ENCODE measurements around the gene COL6A2.
"Not testable (repeated sequence)": the region's sequence is repeated elsewhere in the genome, so short reads cannot be mapped to it uniquely, and the experiment has no call there.

COL6A2 gene

DNA sequence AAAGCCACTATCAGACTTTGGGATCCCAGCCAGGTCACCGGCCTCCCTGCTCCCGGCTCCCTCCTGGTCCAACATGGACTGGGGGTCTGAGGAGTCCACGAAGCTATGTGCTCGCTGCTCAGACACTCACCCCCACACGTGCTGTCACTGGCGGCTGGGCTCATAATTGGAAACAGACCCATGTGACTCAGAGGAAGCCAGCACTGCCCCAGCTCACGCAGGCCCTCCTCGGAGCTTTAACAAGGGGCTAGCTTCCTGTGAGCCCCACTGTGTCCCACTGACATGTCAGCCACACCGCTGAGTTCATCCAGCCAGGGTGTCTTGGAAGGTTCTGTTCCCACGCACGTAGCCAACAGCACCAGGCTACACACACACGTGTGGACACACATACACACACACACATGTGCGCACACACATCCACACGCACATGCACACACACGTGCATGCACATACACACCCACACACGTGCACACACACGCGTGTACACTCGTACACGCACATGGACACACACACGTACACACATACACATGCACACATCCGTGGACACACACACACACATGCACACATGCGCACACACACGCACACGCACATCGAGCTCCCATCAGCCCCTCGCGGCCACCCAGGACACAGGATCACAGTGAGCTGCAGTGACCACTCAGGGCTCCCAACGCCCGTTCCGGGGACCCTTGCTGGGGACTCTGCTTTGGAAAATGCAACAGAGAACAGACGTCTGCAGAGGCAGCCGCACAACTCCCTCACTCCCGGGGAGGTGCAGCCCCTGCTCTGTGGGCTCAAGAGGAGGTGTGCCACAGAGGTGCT, 18.4 kb upstream of the COL6A2 start:
- DNase-seq = no peak

DNA sequence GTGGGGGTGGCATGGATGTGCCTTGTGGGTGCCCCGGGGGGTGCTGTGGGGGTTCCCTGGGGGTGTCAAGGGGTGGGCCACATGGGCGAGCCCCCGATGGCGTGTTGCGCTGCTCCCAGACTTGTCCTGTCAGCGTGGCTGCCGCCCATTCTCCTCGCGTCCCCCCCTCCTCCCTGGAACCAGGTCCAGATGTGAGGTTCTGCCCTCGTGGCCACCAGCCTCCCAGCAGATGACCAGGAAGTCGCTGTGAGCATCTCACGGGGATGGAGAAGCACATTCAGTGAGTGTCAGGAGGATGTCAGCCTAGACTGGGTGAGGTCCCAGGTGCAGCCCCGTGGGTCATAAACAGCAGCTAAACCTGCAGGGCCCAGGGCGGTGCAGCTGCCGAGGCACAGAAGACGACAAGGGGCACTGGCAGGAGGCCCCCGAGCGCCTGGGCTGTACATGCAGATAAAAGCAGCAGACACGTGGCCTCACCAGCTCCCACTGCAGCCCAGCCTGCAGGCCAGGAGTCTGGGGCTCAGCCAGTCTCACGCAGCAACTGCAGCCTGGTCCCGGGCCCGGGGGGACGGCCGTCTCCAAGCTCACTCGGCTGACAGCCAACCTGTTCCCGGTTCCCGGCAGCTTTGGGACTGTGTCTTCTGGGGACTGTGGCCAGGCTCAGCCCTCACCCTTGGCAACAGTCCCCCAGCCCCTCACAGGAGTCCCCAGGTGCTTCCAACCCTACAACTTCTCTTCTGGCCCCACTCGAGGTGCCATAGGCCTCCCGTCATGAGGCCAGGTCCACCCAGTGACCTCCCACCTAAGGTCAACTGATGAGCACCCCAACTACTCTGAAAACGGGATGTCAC, 17.5 kb upstream of the COL6A2 start:
- no peak for DNase-seq

DNA sequence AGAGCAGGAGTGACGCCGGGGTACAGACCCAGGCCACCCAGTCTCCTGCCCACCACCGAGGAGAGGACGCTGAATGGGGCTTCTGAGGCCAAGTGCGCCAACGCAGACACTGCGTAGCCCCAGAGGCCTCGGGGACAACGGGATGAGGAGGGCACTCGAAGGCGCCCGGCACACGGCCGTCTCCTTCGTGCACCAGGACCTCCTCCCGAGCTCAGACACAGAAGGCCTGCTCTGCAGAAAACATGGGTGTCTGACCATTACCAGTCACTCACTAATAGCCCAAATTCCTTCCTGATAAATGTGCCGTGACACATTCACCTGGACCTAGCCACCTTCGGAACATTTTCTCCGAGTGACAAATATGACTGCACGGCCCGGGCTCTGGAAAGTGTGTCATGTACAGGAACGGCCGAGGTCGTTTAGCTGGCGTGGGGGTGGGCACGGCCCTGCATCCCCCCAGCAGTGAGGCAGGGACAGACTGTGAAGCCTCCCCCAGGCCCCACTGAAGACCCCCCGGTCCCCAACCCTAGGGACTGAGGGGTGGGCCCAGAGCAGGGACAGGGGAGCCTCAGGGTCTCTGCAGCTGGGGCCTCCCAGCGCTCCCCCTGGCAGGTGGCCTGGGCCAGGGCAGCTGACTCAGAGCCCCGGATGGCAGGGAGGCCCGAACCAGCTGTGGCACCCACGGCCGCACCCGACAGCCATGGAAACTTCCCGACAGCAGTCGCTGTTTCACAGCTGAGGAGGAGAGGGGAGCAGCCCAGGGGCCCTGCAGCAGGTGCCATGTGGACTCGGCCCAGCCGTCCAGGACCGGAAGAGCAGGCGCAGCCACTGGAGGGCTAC, 16.7 kb upstream of the COL6A2 start:
- DNase-seq = no peak

DNA sequence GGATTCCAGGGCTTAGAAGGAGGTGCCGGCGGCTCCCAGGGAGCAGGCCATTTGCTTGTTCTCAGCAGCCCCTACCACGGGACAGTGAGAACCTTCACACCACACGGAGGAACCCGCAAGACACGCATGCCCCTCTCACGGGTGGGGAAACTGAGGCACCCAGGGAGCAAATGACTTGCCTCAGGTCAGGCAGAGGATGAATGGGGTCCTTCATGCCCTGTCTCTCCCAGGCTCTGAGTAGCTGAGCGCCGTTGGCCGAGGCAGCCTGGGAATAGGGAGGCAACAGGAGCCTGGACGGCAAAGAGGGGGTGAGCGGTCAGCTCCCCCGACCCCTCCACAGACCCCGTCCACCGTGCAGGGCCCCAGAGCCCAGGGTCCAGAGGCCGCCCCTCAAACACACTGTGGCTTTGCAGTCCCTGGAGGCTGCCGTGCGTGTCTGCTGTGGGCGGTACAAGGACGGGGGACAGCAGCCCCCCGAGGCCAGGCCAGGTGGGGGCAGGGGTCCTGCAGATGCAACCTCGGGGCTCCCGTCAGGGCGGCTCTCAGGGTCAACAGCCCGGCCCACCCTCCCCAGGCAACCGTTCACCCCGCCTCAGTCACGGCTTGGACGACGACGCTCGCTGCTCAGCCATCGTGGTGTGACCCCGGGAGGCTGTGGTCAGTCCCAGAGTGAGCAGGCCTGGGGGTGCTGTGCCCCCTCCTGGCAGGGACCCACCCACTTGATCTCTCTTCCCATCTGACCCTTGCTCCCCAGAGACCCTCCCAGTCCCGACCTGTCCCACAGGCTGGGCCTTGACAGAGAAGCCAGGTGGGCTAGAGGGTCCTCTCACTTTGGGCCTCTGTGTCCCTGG, 15.8 kb upstream of the COL6A2 start:
- DNase-seq = no peak

DNA sequence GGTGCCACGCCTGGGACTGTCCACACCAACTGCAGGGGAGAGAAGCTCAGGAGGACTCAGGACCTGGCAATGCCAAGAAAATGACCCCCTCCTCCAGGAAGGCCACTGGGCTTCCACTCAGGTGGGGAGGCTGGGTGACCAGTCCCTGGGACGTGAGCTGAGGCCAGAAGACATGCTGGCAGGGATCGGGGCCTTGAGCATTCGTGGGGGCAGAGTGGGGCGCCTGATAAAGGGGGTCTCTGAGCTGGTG, 15.3 kb upstream of the COL6A2 start:
- DNase-seq = no peak

DNA sequence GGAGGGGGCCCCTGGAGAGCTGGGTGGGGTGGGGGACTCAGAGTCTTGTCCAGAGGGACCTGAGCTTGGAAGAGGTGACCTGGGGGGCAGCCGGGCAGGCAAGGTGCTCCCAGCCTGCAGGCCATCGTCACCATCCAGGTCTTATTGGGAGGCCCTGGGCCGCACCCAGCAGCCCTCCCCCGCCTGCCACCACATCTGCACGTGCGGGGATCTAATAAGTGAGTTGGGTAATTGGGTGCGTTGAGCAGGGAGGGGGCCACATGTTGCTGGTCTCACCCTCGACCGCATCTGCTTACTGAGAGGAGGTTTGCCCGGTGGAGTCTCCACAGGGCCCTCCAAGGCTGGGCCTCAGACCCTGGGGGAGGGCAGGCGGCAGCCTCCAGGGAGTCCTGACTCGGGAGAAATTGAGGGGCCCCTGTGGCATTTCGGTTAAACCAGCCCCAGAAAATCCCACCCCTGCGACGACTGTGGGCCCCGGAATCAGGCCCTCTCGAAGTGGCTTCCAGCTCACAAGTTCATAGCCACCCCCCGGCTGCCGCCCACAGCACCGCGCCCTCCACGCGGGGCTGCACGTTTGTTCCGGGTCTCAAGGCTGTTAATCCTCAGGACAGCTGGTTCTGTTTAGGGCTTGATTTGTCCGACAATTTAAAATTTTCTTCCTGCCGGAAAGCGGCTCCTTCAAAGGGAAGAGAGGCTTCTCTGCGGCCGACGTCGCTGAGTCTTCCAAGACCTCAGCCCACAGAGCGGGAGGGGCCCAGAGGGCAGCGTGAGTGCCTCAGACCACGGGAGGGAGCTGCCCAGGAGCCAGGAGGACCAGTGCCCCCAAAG, 14.7 kb upstream of the COL6A2 start:
- no peak for DNase-seq

DNA sequence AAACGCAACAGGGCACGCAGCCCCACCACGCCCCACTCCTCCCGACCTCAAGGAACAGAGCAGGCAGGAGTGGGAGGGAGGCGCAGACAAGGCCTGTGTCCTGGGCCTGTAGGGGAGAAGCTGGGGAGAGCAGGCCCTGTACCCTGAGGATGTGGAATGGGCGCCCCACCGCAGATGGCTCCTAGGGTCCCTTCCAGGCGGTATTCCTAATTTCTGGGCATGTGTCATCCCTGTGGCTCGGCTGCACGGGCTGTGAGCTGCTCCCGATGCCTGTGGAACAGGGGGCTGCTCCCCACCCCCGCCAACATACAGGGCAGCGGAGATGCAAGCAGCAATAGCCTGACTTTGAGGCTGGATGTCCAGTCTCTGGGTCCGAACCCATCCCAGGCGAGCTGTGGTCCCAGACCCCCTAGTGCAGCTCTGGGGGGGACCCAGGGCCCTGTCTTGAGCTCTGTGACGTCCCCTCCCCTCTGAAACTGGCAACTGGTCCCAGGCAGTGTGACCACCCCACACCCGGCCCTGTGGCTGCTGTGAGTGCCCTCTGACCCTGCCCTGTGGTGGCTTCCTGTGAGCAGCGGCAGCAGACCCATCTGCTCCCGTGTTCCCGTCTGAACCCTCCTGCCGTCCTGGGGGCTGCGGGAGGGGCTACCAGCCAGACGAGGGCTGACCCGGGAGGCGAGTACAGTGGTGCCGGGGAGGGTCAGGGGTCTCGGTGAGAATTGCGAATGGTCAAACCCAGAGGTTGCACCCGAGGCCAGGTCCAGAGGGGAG, 13.9 kb upstream of the COL6A2 start:
- DNase-seq = no peak

DNA sequence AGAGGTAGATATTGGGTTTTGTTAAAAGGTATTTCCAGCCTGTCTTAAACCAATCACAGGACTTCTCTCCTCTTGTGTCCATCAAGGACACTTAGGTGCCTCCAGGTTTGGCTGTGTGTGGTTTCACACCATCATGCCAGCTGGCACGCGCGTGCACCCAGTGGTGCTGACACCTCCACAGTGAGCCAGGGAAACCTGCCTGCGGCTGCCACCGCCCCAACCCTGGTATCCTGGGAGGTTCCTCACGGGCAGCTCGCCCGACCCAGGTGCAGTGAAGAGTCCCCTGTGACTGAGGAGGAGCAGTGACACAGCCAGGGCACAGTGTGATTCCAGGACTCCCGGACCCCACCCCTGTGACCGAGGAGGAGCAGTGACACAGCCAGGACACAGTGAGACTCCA, 13.2 kb upstream of the COL6A2 start:
- no peak for DNase-seq

DNA sequence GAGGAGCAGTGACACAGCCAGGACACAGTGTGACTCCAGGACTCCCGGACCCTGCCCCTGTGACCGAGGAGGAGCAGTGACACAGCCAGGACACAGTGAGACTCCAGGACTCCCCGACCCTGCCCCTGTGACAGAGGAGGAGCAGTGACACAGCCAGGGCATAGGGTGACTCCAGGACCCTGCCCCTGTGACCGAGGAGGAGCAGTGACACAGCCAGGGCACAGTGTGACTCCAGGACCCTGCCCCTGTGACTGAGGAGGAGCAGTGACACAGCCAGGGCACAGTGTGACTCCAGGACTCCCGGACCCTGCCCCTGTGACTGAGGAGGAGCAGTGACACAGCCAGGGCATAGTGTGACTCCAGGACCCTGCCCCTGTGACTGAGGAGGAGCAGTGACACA, 12.7 kb upstream of the COL6A2 start:
- DNase-seq = not testable (repeated sequence)

DNA sequence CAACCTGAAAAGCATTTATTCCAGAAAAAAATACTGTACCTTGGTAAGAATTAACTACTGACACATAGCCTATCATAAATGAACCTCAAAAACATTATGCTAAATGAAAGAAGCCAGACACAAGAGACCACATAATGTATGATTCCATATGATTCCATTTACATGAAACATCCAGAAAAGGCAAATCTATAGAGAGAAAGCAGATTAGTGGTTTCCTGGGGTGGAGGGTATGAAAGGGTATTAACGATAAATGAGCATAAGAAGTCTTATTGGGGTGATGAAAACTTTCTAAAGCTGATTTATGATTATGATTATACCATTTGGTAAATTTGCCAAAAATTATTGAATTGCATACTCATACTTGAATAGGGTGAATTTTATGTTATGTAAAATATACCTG, 10.3 kb upstream of the COL6A2 start:
- no peak for DNase-seq

DNA sequence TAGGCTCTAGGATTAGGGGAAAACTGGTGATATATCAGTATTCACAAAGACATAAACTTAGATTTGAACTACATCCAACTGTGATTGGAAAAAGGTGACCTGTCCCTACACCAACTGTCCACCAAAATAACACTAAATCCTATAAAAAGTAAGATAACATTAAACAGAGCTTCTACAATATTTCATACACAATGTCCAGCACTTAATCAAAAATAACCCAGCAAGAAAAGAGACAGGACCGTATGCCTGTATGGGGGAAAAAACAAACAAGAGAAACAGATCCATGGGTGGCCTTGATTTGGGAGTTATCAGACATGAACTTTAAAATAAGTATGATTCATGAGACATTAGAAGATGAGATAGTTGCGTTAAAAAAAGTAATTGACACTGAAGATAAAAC, 9.7 kb upstream of the COL6A2 start:
- no peak for DNase-seq

DNA sequence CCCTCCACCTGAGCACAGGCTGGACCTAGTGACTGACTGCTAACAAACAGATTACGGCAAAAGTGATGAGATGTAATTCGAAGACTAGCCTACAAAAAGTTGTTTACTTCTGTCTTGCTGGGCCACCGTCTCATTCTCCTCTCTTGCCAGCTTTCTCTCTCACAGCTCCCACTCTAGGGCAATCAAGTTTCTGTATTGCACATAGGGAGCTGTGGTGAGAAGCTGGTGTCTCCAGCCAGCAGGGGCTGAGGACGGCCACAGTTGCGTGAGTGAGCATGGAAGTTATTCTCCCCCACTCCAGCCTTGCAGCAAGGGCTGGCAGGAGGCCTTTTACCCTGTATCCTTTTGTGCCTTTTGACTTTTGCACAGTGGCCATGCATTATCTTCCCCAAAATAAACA, 8.6 kb upstream of the COL6A2 start:
- DNase-seq = no peak

DNA sequence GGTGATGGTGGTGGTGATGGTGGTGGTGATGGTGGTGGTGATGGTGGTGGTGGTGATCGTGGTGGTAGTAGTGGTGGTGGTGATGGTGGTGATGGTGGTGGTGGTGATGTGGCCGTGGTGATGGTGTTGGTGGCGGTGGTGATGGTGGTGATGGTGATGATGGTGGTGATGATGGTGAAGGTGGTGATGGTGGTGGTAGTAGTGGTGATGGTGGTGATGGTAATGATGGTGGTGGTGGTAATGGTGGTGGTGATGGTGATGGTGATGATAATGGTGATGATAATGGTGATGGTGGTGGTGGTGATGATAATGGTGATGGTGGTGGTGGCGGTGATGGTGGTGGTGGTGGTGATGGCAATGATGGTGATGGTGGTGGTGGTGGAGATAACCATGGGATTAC, 6.8 kb upstream of the COL6A2 start:
- DNase-seq = no peak

DNA sequence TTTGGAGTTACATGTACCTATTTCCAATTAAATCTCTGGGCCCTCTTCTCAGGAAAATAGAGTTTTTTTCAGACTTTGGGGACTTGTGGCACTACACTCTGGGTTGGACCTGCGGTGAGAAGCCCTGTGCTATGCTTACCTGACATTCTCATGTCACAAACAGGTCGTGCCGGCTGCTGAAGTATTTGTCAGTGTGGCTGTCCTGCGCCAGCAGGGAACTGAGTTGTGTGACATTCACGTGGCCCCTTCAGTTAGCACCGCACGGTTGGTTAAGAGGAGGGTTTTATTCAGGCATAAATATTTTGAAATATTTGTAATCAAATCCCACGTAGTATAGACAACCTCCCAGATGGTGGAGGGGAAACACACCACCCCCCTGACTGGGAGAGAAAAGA, 6.3 kb upstream of the COL6A2 start:
- DNase-seq = no peak

DNA sequence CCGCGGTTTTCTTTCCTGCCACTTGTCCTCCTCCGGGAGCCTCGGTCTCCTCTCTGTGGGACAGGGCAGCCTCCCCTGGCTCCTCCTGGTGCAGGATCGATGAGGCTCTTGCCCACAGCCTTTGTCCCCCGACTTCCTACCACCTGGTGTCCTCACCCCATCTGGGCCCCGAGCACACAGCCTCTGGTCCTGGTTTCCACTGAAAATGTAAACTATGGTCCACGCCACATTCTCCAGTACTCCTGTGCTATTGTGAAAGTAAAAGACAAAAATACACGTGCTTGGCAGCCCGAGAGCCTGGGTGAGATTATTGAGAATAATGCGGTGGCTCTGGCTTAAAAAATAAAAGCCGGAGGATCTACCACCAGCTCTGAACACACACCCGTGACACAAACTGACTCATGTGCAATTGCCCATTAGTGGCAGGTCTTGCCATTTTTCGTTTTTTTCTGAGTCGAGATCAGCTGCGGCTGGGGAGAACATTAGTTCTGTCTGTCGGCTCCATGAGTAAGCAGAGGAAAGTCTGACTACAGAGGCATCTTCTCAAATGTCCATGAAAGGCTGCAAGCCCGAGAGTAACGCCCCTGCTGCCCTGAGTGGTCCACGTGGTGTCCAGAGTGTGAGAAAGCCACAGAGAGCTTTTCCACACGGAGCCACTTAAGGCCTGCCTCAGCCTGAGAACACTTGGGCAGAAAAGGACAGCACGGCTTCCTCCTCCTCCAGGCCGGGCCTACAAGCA, 5.7 kb upstream of the COL6A2 start:
- DNase-seq = no peak

DNA sequence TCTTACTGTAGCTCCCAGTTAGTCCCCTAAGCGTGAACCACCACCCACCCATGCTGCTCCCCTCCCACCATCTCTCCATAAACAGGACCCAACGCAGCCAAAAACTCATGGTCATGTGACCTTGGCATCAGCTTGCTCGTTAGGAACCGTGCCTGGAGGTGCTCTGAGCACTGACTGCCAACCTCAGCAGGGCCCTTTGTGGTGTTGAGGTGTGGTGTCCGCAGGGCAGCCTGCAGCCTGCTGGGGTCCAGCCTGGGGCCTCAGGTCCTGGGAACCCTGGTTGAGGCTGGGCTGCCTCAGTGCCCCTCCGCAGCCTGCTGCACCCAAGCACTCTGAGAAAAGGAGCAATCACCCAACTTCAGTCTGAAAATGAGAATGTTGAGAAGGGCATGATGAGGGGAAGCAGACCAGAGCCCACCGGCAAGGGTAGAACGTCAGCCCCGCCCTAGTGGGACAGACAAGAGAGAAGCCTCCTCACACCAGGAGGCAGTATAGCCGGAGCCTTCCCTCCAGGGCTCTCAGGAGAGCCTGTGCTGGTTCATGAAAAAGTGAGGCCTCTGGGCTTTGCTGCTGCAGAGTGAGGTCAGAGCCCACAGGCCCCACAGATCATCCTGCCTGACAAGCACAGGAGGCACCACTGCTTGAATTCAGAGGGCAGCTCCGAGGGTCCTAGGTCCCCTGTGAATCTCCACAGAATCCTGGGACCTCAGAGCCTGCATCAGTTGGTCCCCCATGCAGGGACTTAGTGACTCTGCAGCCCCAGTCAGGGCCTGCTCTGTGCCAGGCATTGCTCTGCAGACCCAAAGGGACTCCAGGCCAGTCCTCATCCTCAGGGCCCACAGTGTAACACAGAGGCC, 4.9 kb upstream of the COL6A2 start:
- DNase-seq = no peak

DNA sequence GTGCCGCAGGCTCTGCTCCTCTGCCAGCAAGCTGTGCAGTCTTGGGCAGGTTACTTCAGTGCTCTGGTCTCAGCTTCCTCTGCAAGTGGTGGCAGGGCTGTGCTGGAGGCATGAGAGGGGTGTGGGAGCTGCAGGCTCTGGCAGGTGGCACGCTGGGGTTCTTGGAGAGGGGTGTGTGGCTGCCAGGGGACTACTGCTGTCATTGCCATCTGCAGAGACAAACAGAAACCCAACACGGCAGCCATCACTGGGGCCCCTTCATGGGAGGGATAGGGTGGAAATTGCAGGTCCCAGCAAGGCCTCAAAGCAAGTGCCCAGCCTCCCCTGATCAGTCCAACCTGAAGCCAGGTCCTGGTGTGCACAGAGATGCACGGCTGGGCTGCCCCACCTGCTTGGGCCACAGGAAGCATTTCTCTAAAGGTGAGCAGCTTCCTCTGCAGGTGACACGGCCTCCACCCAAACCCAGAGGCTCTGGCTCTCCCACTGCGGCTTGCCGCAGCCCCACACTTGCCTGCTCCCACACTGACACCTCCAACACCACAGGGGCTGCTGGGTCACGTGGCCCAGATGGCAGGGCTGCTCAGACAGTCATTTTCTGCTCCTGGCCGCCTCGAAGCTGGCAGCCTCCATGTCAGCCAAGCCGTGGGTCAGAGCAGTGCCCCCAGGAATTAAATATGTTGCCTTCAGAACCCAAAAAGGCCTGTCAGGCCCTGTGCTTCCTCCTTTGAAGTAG, 4.1 kb upstream of the COL6A2 start:
- DNase-seq = no peak

DNA sequence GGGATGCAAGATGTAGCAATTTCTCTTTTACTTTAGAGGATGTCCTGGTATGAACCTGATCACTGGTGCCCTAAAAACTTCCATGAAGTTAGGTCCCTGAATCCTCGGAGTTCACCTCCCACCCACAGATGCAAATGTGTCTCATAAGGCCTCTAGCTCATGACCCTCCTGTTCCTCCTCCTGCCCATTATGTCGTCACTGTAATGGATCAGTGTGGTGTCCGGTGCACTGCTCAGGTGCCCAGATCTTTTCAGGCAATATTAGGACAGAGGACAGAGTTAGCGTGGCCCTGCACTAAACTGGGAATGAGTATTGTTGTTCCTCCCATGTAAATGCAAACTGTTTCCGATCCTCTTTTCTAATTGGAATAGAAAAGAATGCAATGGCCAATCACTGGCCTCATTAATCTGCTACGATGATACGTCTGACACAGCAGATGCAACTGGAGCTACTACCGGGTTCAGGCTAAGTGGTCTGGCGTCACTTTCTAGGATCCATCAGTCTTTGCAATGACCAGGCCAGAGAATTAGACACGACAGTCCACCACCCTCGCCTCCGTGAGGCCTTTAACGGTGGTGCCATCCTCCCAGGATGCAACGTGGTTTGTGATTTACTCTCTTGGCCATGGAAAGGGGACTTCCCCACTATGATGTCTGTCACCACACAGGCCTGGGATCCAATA, 3.4 kb upstream of the COL6A2 start:
- DNase-seq = no peak

Data from stimulated activated CD4-positive, alpha-beta T cell treated with anti-CD3 and anti-CD28 coated beads, Interleukin-15, amount 100 ng/mL, for 24 hours (primary cell).